HepG2 (cell line): ENCODE measurements around the gene NINL. TPM values are rescaled to one million over a fixed set of nuclear protein-coding genes. Genes with fewer than 3 reads are reported as not detected.
A peak's percentile ranks its signal among the peaks of the same experiment; 100 is the strongest.

Experiments
- KLF9 ChIP-seq: IDR thresholded peaks from 2 replicates; pipeline ENCODE4 v1.6.1; 2016; ENCODE audit warnings: low read depth
- POGK ChIP-seq: sonication (generic); formaldehyde crosslinking; conservative IDR thresholded peaks from 2 replicates; pipeline ENCODE4 v1.8.0; 2022; ENCODE audit warnings: mild to moderate bottlenecking, moderate library complexity, missing genetic modification reagents
- PRDM15 ChIP-seq: sonication (generic); formaldehyde crosslinking; IDR thresholded peaks from 2 replicates; pipeline ENCODE4 v1.4.0; 2020; ENCODE audit warnings: missing genetic modification reagents
- RXRA ChIP-seq: sonication (generic); formaldehyde crosslinking; IDR thresholded peaks from 2 replicates; pipeline ENCODE4 v1.5.1; 2020; ENCODE audit warnings: missing genetic modification reagents
- ZBTB38 ChIP-seq: sonication (generic); formaldehyde crosslinking; IDR thresholded peaks from 2 replicates; pipeline ENCODE4 v1.5.1; 2020; ENCODE audit warnings: mild to moderate bottlenecking, missing genetic modification reagents
- ZFY ChIP-seq: sonication (generic); formaldehyde crosslinking; IDR thresholded peaks from 2 replicates; pipeline ENCODE4 v1.4.0; 2020; ENCODE audit warnings: missing genetic modification reagents
- ZNF17 ChIP-seq: sonication (generic); formaldehyde crosslinking; IDR thresholded peaks from 2 replicates; pipeline ENCODE4 v1.5.0; 2020; ENCODE audit warnings: mild to moderate bottlenecking, missing genetic modification reagents
- ZNF205 ChIP-seq: IDR thresholded peaks from 2 replicates; pipeline ENCODE4 v1.6.1; 2018; ENCODE audit warnings: missing biosample characterization, missing genetic modification reagents
- ZNF557 ChIP-seq: sonication (generic); formaldehyde crosslinking; IDR thresholded peaks from 2 replicates; pipeline ENCODE4 v1.4.0; 2020; ENCODE audit warnings: missing genetic modification reagents
- ZNF639 ChIP-seq: conservative IDR thresholded peaks from 2 replicates; pipeline ENCODE4 v1.6.1; 2018; ENCODE audit warnings: missing genetic modification reagents
- ZNF687 ChIP-seq: sonication (generic); formaldehyde crosslinking; IDR thresholded peaks from 2 replicates; pipeline ENCODE4 v1.5.1; 2020; ENCODE audit warnings: mild to moderate bottlenecking, missing genetic modification reagents, moderate library complexity
- ZNF746 ChIP-seq: sonication (generic); formaldehyde crosslinking; IDR thresholded peaks from 2 replicates; pipeline ENCODE4 v1.8.0; 2022; ENCODE audit warnings: mild to moderate bottlenecking, missing genetic modification reagents
- ZNF768 ChIP-seq: sonication (generic); formaldehyde crosslinking; IDR thresholded peaks from 2 replicates; pipeline ENCODE4 v1.4.0; 2020; ENCODE audit warnings: missing genetic modification reagents
- ZNF883 ChIP-seq: sonication (generic); formaldehyde crosslinking; IDR thresholded peaks from 2 replicates; pipeline ENCODE4 v1.5.1; 2020; ENCODE audit warnings: mild to moderate bottlenecking, missing genetic modification reagents; ENCODE audit errors: not compliant biosample characterization
- polyA plus RNA-seq, 8 experiments: library from polyadenylated mRNA; depleted of rRNA in 3 of 8; stranded (reverse) in 7 of 8; unstranded in 1 of 8; fragments of >200 nt; fragmentation: Illumina TruSeq in 4 of 8; extraction: Trizol in 4 of 8; gene quantifications; 2 replicates each; pipeline versions ENCODE4 v1.2.1 to v1.2.3, GENCODE V29; 2011 to 2016; ENCODE audit warnings: low read depth in 4 of 8, missing spikeins in 1 of 8, mixed read lengths in 1 of 8; ENCODE audit not compliant: insufficient read depth in 1 of 8
- total RNA-seq, 5 experiments: library from RNA; depleted of rRNA; stranded (reverse); fragments of >200 nt; fragmentation: Illumina TruSeq; extraction: Trizol; gene quantifications; 2 replicates each; pipeline ENCODE4 v1.2.3, GENCODE V29; 2016; ENCODE audit warnings: low read depth in 1 of 5

NINL gene
- total and polyA plus RNA-seq, 2 of the 13 experiments (the other 11 are each of a cell fraction or from before 2014, with no cell fraction given): 32.3 to 34.3 TPM

- TF ChIP-seq KLF9 (CRISPR knock-in tag) (no peak), RXRA (peak; percentile 23; the same call in 1 of the 2 replicates), POGK (CRISPR knock-in tag) (no peak), ZNF687 (CRISPR knock-in tag) (peak; percentile 47), ZNF557 (CRISPR knock-in tag) (no peak), ZBTB38 (peak; percentile 47; the same call in 1 of the 2 replicates), ZNF205 (CRISPR knock-in tag) (no peak), PRDM15 (CRISPR knock-in tag) (no peak), ZNF768 (CRISPR knock-in tag) (0 out of 2 replicates have a peak, but pooled peaks have one; percentile 36), ZNF17 (CRISPR knock-in tag) (no peak), ZFY (0 out of 2 replicates have a peak, but pooled peaks have one; percentile 5), ZNF639 (no peak), ZNF883 (peak; percentile 30), ZNF746 (CRISPR knock-in tag) (no peak)
Observed at GRCh38 chr20:25576783-25577530, 8.4 kb downstream of the NINL start (continued).
